CD4-positive, alpha-beta T cell treated with Interleukin-4 for 4 hours (primary cell): ENCODE measurements around the gene CSMD2.

Experiments used
- DNase-seq: peaks from one replicate; pipeline ENCODE4 v3.0.0-alpha.2; 2020

The CSMD2 gene

DNA sequence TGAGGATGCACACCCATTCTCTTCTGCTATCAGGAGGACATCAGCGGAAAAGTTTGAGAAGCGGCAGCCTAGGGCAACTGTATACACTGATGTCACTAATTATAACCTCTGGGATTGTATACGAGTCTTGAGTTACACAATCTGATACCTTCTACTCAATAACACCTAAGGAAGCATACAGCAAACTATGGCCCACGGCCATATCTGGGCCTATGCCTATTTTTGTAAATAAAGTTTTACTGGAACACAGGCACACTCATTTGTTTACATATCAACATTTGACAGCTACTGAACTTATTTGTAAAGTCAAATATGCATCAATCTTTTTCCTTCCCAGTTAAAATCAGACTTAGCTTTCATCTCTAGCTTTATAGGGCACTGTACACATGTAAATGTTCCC, 505.4 kb downstream of the CSMD2 start:
- no peak for DNase-seq

DNA sequence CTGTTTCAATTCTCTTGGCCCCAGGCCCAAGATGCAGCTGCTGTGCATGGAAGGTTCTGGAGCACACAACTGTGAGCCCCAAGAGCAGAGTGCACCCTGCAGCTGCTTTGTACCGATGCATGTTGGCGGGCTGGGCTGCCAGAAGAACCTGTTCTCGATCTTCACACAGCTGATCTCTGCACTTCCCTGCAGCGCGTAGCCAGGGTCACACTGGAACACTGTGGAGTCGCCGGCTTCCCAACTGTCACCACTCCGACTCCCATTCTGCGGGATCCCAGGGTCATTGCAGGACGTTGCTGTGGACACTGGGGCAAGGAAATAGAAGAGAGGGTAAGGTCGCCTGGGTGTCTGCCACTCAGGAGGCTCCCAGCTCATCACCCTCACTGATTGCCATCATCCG, 507.2 kb downstream of the CSMD2 start:
- DNase-seq, result no peak

- DNase-seq, result no peak
Observed at GRCh38 chr1:33656467-33657005, 508.5 kb downstream of the CSMD2 start.

- no peak for DNase-seq
Observed at GRCh38 chr1:33655496-33655895, 509.5 kb downstream of the CSMD2 start.

DNA sequence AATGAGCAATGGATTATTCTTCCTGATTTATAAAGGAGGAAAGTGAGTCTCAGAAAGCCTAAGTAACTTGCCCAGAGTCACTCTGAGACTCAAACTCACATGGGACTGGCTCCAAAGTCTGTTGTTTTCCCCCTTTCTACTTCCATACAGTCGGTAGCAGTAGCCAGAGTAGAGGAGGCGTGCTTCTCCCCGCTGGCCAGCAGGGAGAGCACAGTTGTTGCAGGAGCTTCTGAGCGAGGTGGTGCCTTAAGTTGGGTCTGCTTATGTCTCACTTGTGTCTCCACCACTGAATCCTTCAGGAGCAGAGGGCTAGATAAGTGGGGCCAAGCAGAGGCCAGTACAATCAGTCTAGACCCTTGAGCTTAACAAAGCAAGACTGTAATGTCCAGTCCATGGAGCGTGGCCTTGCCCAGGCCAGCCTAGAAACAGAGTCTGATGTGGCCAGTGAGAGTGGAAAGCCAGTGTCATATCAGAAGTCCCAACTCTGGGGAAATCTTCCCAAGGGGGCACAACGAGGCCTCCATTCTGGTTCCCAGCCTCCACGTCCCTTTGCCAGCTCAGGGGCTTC, 510.7 kb downstream of the CSMD2 start:
- DNase-seq, result no peak

DNA sequence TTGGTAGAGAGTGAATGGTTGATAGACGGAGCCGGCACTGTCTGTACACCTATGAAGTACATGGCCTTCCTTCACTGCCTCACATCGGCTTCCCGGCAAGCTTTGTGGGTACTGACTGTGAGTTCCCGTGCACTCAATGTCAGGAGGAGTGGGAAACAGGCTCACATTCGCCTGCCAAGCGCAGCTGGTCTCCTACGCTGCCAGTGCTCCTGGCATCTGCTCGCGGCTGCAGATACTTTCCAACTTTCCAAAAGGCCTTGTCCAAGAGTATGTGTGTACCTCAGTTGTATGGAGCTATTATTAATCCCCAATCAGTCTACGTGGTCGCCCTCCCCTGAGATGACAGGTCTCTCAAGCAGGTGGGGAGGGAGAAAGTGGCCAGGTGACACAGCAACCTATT, 511.8 kb downstream of the CSMD2 start:
- DNase-seq, result no peak

DNA sequence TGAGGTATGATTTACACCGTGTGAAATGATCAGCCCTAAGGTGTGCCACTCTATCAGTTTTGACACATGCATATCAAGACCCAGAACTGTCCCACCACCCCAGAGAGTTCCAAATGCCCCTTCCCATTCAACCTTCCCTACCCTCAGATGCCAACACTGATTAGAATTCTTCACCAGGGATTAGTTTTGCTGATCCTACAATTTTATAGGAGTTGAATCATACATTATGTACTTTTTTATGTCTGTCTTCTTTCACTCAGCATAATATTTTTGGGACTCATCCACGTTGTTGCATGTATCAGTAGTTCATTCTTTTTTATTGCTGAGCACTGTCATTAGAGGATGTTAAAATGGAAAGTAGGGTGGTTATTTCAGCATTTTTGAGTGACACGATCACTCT, 514.3 kb downstream of the CSMD2 start:
- DNase-seq, result no peak

DNA sequence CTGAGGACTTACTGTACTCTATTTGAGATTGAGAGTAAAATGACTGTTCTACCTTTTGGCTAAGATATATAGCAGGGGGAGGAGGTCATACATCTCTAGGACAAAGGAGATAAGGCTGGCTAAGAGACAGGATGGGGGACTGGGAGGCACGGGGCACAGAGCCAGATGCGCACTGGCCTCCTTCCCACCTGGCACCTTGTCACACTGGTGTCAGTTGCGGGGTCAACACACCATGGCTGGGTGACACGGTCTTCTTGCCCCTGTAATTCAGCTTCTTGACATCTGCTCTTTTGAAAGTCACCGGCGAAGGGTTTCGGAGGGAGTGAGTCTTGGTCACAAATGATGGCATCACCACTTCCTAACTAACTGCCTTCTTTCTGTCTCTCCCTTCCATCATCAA, 515.3 kb downstream of the CSMD2 start:
- no peak for DNase-seq

GRCh38 chr1:33643216-33643615, 521.8 kb downstream of the CSMD2 start:
- no peak for DNase-seq

- no peak for DNase-seq
Observed at GRCh38 chr1:33641104-33641830, 523.8 kb downstream of the CSMD2 start.

- no peak for DNase-seq
Observed at GRCh38 chr1:33640114-33640660, 524.8 kb downstream of the CSMD2 start.

- DNase-seq, result no peak
Observed at GRCh38 chr1:33637846-33638440, 527.1 kb downstream of the CSMD2 start.

DNA sequence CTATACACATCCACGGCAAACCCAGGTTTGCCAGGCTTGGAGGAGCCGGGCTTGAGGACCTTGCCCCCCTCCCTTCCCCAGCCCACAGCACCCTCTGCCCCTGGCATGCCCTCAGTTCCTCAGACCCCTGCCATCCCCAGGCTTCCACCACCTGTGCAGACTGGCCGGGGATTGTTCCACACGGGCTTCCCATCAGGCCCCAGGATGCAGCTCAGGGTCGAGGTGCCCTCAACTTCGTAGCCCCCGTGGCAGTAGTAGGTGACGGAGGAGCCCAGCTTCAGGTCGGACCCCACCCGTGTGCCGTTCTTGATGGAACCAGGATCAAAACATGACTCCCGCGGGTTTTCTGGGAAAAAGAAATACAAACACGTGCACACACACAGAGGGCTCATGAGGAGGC, 528.8 kb downstream of the CSMD2 start:
- no peak for DNase-seq

DNA sequence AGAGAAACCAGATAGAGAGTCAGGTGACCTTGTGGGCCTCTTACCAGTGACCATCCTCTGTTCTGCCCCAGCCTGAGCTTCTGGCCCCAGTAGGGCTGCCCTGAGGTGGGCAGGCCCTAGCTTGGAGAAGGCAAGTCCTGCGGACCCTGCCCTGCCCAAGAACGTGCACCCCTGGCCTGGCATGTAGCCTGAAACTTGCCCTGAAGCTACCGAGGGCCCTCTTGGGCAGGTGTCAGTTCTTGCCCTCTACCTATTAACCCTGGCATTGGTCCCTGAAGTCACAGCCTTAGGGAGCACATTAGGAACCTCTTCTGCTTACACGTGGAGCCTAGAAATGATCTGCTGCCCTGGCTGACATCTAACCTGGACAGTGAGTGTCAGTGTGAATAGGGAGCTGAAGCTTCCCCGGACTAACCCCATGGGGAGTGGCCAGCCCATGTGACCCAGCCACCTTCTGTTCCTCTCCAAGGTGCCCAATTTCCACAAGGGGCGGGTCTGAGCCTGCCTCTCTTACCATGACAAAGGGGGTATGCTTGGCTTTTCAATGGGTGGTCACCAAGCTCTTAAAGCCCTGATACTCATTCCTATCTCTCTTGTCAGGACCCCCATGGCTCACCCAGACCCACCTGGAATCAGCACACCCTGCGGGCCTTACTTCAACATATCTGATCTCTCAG, 529.6 kb downstream of the CSMD2 start:
- DNase-seq, result no peak

GRCh38 chr1:33634806-33635205, 530.2 kb downstream of the CSMD2 start:
- DNase-seq, result no peak

- no peak for DNase-seq
Observed at GRCh38 chr1:33634143-33634542, 530.9 kb downstream of the CSMD2 start.

- peak; percentile 72 for DNase-seq
Observed at GRCh38 chr1:33633019-33633801, 531.8 kb downstream of the CSMD2 start.

GRCh38 chr1:33630686-33631085, 534.3 kb downstream of the CSMD2 start:
- DNase-seq, result no peak

- no peak for DNase-seq
Observed at GRCh38 chr1:33626801-33627200, 538.2 kb downstream of the CSMD2 start.

- DNase-seq, result no peak
Observed at GRCh38 chr1:33624991-33625870, 539.8 kb downstream of the CSMD2 start.

DNA sequence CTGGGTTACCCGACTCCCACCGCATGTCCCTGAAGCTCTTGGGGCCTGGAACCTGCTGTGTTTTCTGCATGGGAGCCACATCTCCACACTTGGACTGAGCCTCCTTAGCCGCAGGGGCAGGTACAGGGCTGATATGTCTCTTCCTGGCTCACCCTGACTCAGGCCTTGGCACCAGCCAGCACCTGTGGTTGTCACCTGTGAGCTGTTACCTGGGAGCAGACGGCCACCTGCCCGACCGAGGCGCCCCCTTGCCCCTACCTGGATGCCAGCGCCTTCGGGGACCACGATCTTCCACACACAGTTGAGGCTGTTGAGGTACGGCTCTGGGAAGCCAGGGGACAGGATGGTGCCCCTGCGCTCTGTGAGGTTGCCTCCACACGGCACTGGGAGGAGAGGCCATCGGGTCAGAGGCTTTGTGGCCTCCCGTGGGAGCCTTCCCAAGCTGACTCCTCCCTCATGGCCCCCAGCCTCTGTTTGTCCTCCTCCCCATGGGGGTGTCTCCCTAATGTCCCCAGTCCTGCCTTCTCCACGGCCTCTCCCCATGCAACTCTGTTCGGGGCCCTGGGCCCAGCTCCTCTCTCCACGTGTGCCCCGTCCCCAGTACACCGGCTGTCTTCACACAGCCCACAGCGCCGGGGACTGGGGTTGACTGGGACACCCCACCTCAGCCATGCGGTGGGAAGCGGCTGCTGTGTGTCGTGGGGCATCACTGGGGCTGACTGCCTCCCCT, 540.6 kb downstream of the CSMD2 start:
- no peak for DNase-seq
